22Rv1 (cell line): ENCODE measurements around the gene PPM1H.

Experiments
- H3K27ac ChIP-seq: fragments of 450-650 bp; 2 replicates; pipeline ENCODE4 v1.5.1; 2017
- CTCF ChIP-seq: fragments of 450-650 bp; IDR thresholded peaks from 2 replicates; pipeline ENCODE4 v1.5.1; 2017; ENCODE audit warnings: mild to moderate bottlenecking
- ZFX ChIP-seq: fragments of 450-650 bp; IDR thresholded peaks from 2 replicates; pipeline ENCODE4 v1.6.1; 2017; ENCODE audit warnings: antibody characterized with exemption, borderline replicate concordance

Gene PPM1H

GRCh38 chr12:62913380-62913779 lies 21.6 kb downstream of the PPM1H start:
- H3K27ac ChIP-seq = no peak overlapping the region
- TF ChIP-seq CTCF (no peak), ZFX (no peak)

- TF ChIP-seq ZFX = no peak
- TF ChIP-seq CTCF = no peak
- H3K27ac ChIP-seq = no peak overlapping the region
Observed at GRCh38 chr12:62912644-62913043, 22.3 kb downstream of the PPM1H start.

- no peak overlapping the region for H3K27ac ChIP-seq
- TF ChIP-seq CTCF (no peak), ZFX (no peak)
Observed at GRCh38 chr12:62911286-62911685, 23.7 kb downstream of the PPM1H start.

- no peak for TF ChIP-seq ZFX
- TF ChIP-seq CTCF = no peak
- H3K27ac ChIP-seq = no peak overlapping the region
Observed at GRCh38 chr12:62910549-62911169, 24.3 kb downstream of the PPM1H start.

- TF ChIP-seq CTCF (no peak), ZFX (no peak)
- H3K27ac ChIP-seq = no peak overlapping the region
Observed at GRCh38 chr12:62909340-62909739, 25.6 kb downstream of the PPM1H start.

- TF ChIP-seq CTCF = no peak
- no peak for TF ChIP-seq ZFX
- no peak overlapping the region for H3K27ac ChIP-seq
Observed at GRCh38 chr12:62908674-62909073, 26.3 kb downstream of the PPM1H start.

- no peak for TF ChIP-seq CTCF
- TF ChIP-seq ZFX = no peak
- no peak overlapping the region for H3K27ac ChIP-seq
Observed at GRCh38 chr12:62907561-62907960, 27.4 kb downstream of the PPM1H start.
